DND-41 (cell line): Measurements from ENCODE around the gene KRTDAP.

Source experiments
- CTCF ChIP-seq: IDR thresholded peaks from 2 replicates; pipeline ENCODE4 v1.5.1; 2012; ENCODE audit warnings: borderline replicate concordance, low read length, moderate library complexity, mild to moderate bottlenecking; ENCODE audit not compliant: poor library complexity, severe bottlenecking; ENCODE audit errors: extremely low read depth
- EZH2 ChIP-seq: IDR thresholded peaks from 3 replicates; pipeline ENCODE4 v1.6.1; 2012; ENCODE audit warnings: borderline replicate concordance, low read depth, mild to moderate bottlenecking, moderate library complexity, low read length, inconsistent platforms; ENCODE audit not compliant: severe bottlenecking

GRCh38 chr19:35511337-35511736 lies 21.1 kb upstream of the KRTDAP start:
- TF ChIP-seq CTCF (no peak), EZH2 (no peak)
